HG03159 (cell line): ENCODE data around the gene GRM4.

Experiments
- ATAC-seq: cut with Tn5 transposase; IDR thresholded peaks from one replicate; pipeline ENCODE4 v1.9.1; 2021; ENCODE audit warnings: mild to moderate bottlenecking, moderate library complexity; ENCODE audit not compliant: unreplicated experiment

GRM4 gene

GRCh38 chr6:34086558-34086957 is 59.3 kb downstream of the GRM4 start:
- ATAC-seq: no peak

GRCh38 chr6:34085453-34086170 is 60.3 kb downstream of the GRM4 start:
- no peak for ATAC-seq

GRCh38 chr6:34084591-34085290 is 61.1 kb downstream of the GRM4 start:
- no peak for ATAC-seq

- ATAC-seq: no peak
Observed at GRCh38 chr6:34082864-34083626, 62.8 kb downstream of the GRM4 start.

GRCh38 chr6:34082348-34082747 is 63.5 kb downstream of the GRM4 start:
- no peak for ATAC-seq

- no peak for ATAC-seq
Observed at GRCh38 chr6:34080357-34080756, 65.5 kb downstream of the GRM4 start.

- ATAC-seq: no peak
Observed at GRCh38 chr6:34079899-34080298, 66.0 kb downstream of the GRM4 start.

GRCh38 chr6:34075906-34076305 is 70.0 kb downstream of the GRM4 start:
- ATAC-seq: no peak

- no peak for ATAC-seq
Observed at GRCh38 chr6:34074064-34074742, 71.7 kb downstream of the GRM4 start.

- ATAC-seq: no peak
Observed at GRCh38 chr6:34073540-34073939, 72.3 kb downstream of the GRM4 start.

GRCh38 chr6:34072727-34073126 is 73.2 kb downstream of the GRM4 start:
- ATAC-seq: no peak

- ATAC-seq: no peak
Observed at GRCh38 chr6:34071884-34072379, 74.0 kb downstream of the GRM4 start.

GRCh38 chr6:34071136-34071883 is 74.6 kb downstream of the GRM4 start:
- no peak for ATAC-seq

- no peak for ATAC-seq
Observed at GRCh38 chr6:34070315-34071135, 75.4 kb downstream of the GRM4 start.

GRCh38 chr6:34068462-34069044 is 77.3 kb downstream of the GRM4 start:
- ATAC-seq: no peak

GRCh38 chr6:34067814-34068213 is 78.1 kb downstream of the GRM4 start:
- ATAC-seq: no peak

- ATAC-seq: no peak
Observed at GRCh38 chr6:34066772-34067770, 78.8 kb downstream of the GRM4 start.

- no peak for ATAC-seq
Observed at GRCh38 chr6:34066218-34066571, 79.7 kb downstream of the GRM4 start.
